ENCODE measurements around the gene C4BPA.

GRCh38 chr1:207186503-207186902, 82.5 kb downstream of the C4BPA start:
- TF ChIP-seq GABPA (IDR thresholded peaks at IDR 0.05 in 1 of 2, conservative IDR thresholded peaks at IDR 0.05 in 1 of 2) (no peak), CTCF (IDR thresholded peaks at IDR 0.05; ENCODE audit: low read depth, low read length, missing input control) (no peak), YY1 (IDR thresholded peaks at IDR 0.05) (no peak)

All from liver (tissue), 3 donors.